ENCODE data around the gene CTNNA2. TPM values are rescaled to one million over a fixed set of nuclear protein-coding genes. Genes with fewer than 3 reads are reported as not detected.

The CTNNA2 gene
- total RNA-seq, 1 experiment from 2014 or later = 0.41 TPM

- no peak for DNase-seq (ENCODE audit: low spot score)
- in situ Hi-C loops (cut with HindIII; ENCODE audit: low sequenced_read_pairs) = no loop called here
Observed at GRCh38 chr2:79899196-79899595, 386.3 kb downstream of the CTNNA2 start.

GRCh38 chr2:79901161-79901560 is 388.3 kb downstream of the CTNNA2 start:
- DNase-seq (ENCODE audit: low spot score) = no peak
- in situ Hi-C loops (cut with HindIII; ENCODE audit: low sequenced_read_pairs) = no loop called here

- in situ Hi-C loops (cut with HindIII; ENCODE audit: low sequenced_read_pairs) = no loop called here
- DNase-seq (ENCODE audit: low spot score) = no peak
Observed at GRCh38 chr2:79903222-79904000, 390.6 kb downstream of the CTNNA2 start.

GRCh38 chr2:79906139-79906890 is 393.5 kb downstream of the CTNNA2 start:
- in situ Hi-C loops (cut with HindIII; ENCODE audit: low sequenced_read_pairs) = no loop called here
- no peak for DNase-seq (ENCODE audit: low spot score)

- in situ Hi-C loops (cut with HindIII; ENCODE audit: low sequenced_read_pairs) = no loop called here
- no peak for DNase-seq (ENCODE audit: low spot score)
Observed at GRCh38 chr2:79909521-79909920, 396.7 kb downstream of the CTNNA2 start.

GRCh38 chr2:79910643-79911042 is 397.8 kb downstream of the CTNNA2 start:
- in situ Hi-C loops (cut with HindIII; ENCODE audit: low sequenced_read_pairs) = no loop called here
- no peak for DNase-seq (ENCODE audit: low spot score)

- in situ Hi-C loops (cut with HindIII; ENCODE audit: low sequenced_read_pairs) = no loop called here
- DNase-seq (ENCODE audit: low spot score) = no peak
Observed at GRCh38 chr2:79915455-79915854, 402.6 kb downstream of the CTNNA2 start.

- in situ Hi-C loops (cut with HindIII; ENCODE audit: low sequenced_read_pairs) = no loop called here
- no peak for DNase-seq (ENCODE audit: low spot score)
Observed at GRCh38 chr2:79916285-79916684, 403.4 kb downstream of the CTNNA2 start.

- no peak for DNase-seq (ENCODE audit: low spot score)
- in situ Hi-C loops (cut with HindIII; ENCODE audit: low sequenced_read_pairs) = no loop called here
Observed at GRCh38 chr2:79920512-79921076, 407.7 kb downstream of the CTNNA2 start.

- in situ Hi-C loops (cut with HindIII; ENCODE audit: low sequenced_read_pairs) = no loop called here
Observed at GRCh38 chr2:79929624-79930023, 416.8 kb downstream of the CTNNA2 start.

GRCh38 chr2:79935046-79935732 is 422.3 kb downstream of the CTNNA2 start:
- in situ Hi-C loops (cut with HindIII; ENCODE audit: low sequenced_read_pairs) = no loop called here
- no peak for DNase-seq (ENCODE audit: low spot score)

More at GRCh38 chr2:79929624-79930023, 416.8 kb downstream of the CTNNA2 start:
- no peak for DNase-seq (ENCODE audit: low spot score)

GRCh38 chr2:79935771-79936657 is 423.2 kb downstream of the CTNNA2 start:
- in situ Hi-C loops (cut with HindIII; ENCODE audit: low sequenced_read_pairs) = no loop called here

GRCh38 chr2:79936715-79937114 is 423.9 kb downstream of the CTNNA2 start:
- in situ Hi-C loops (cut with HindIII; ENCODE audit: low sequenced_read_pairs) = no loop called here

More at GRCh38 chr2:79935771-79936657, 423.2 kb downstream of the CTNNA2 start:
- DNase-seq (ENCODE audit: low spot score) = peak; percentile 76

GRCh38 chr2:79938648-79939047 is 425.8 kb downstream of the CTNNA2 start:
- DNase-seq (ENCODE audit: low spot score) = no peak
- in situ Hi-C loops (cut with HindIII; ENCODE audit: low sequenced_read_pairs) = no loop called here

More at GRCh38 chr2:79936715-79937114, 423.9 kb downstream of the CTNNA2 start:
- DNase-seq (ENCODE audit: low spot score) = no peak

- in situ Hi-C loops (cut with HindIII; ENCODE audit: low sequenced_read_pairs) = no loop called here
- no peak for DNase-seq (ENCODE audit: low spot score)
Observed at GRCh38 chr2:79940364-79940763, 427.5 kb downstream of the CTNNA2 start.

- in situ Hi-C loops (cut with HindIII; ENCODE audit: low sequenced_read_pairs) = no loop called here
- no peak for DNase-seq (ENCODE audit: low spot score)
Observed at GRCh38 chr2:79941179-79941578, 428.3 kb downstream of the CTNNA2 start.

GRCh38 chr2:79944205-79944604 is 431.4 kb downstream of the CTNNA2 start:
- in situ Hi-C loops (cut with HindIII; ENCODE audit: low sequenced_read_pairs) = no loop called here
- no peak for DNase-seq (ENCODE audit: low spot score)

- no peak for DNase-seq (ENCODE audit: low spot score)
- in situ Hi-C loops (cut with HindIII; ENCODE audit: low sequenced_read_pairs) = no loop called here
Observed at GRCh38 chr2:79945653-79946445, 433.0 kb downstream of the CTNNA2 start.
